Neural progenitor cell (in vitro differentiated cells): ENCODE results near the gene ST6GALNAC2.

Experiments
- EZH2 ChIP-seq: fragments of 200-600 bp; sonication (generic); IDR thresholded peaks from 2 replicates; pipeline ENCODE4 v1.6.1; 2017; ENCODE audit warnings: antibody characterized with exemption, mild to moderate bottlenecking, moderate library complexity
- EZH2phosphoT487 ChIP-seq: fragments of 200-600 bp; sonication (generic); IDR thresholded peaks from 2 replicates; pipeline ENCODE4 v1.6.1; 2017; ENCODE audit warnings: antibody characterized with exemption
- TF ChIP-seq, protein P1 (sequence below): fragments of 200-600 bp; sonication (generic); IDR thresholded peaks from 2 replicates; pipeline ENCODE4 v1.5.1; 2017; ENCODE audit warnings: antibody characterized with exemption, mild to moderate bottlenecking

DNA sequence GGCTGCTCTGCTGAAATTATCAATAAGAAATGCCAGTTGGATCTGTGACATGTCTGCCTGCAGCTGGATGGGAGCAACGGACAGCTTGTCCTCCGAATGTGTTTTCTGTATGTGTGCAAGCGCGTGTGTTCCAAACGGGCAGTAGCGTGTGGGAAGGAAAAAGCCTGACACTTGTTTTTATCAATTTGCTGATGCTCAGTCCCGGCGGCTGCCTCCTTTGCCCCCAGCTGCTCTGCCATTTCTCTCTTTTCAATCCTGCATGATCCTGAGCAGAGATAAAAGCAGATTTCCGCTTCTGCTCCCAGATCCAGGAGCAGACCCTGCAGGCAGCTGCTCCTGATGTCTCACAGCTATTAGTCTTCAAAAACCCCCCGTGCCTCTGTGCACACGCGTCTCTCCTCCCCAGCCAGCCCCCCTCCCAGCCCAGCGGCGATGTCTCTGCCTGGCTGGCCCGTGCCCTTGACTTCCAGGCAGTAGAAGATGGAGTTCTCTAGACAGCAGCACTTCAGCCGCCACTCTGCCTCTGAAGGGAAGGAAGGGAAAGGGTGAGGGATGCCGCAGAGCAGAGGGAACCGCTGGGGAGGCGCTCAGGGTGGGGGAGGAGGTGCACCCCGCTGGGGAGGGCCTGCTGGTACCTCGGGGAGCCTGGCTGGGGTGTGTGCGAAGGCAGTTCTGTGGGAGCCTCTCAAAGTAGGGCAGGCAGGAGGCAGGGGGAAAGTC lies 41.7 kb downstream of the ST6GALNAC2 start:
- TF ChIP-seq, protein P1, sequence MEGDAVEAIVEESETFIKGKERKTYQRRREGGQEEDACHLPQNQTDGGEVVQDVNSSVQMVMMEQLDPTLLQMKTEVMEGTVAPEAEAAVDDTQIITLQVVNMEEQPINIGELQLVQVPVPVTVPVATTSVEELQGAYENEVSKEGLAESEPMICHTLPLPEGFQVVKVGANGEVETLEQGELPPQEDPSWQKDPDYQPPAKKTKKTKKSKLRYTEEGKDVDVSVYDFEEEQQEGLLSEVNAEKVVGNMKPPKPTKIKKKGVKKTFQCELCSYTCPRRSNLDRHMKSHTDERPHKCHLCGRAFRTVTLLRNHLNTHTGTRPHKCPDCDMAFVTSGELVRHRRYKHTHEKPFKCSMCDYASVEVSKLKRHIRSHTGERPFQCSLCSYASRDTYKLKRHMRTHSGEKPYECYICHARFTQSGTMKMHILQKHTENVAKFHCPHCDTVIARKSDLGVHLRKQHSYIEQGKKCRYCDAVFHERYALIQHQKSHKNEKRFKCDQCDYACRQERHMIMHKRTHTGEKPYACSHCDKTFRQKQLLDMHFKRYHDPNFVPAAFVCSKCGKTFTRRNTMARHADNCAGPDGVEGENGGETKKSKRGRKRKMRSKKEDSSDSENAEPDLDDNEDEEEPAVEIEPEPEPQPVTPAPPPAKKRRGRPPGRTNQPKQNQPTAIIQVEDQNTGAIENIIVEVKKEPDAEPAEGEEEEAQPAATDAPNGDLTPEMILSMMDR, result no peak
- TF ChIP-seq EZH2 (no peak), EZH2phosphoT487 (no peak)
